AG04450 (cell line): Measurements from ENCODE around the gene PDS5A. TPM values are rescaled to one million over a fixed set of nuclear protein-coding genes. Genes with fewer than 3 reads are reported as not detected.
A peak's percentile ranks its signal among the peaks of the same experiment; 100 is the strongest.
"Not testable (repeated sequence)": the region's sequence is repeated elsewhere in the genome, so short reads cannot be mapped to it uniquely, and the experiment has no call there.

ENCODE experiments used
- CTCF ChIA-PET: fragments of 300-600, 350-600 bp; formaldehyde crosslinking; extraction: SDS; loops from one replicate; lab custom pipeline; 2022; ENCODE audit warnings: antibody characterized with exemption, inconsistent platforms; lab: Charles Lee
- POLR2A ChIA-PET: fragments of 350-600 bp; formaldehyde crosslinking; extraction: SDS; loops from one replicate; lab custom pipeline; 2021; ENCODE audit warnings: antibody characterized with exemption, inconsistent platforms; lab: Yijun Ruan, JAX
- DNase-seq: peaks from one replicate; pipeline ENCODE4 v3.0.0-alpha.2; 2011; ENCODE audit warnings: low read depth, low spot score
- H3K27ac ChIP-seq: one replicate; pipeline ENCODE4 v1.5.1; 2012; ENCODE audit warnings: low read depth, low read length, control low read depth
- H3K27me3 ChIP-seq: one replicate; pipeline ENCODE4 v1.6.0; 2012; ENCODE audit warnings: low read length; ENCODE audit not compliant: control insufficient read depth, insufficient read depth
- H3K4me3 ChIP-seq: 2 replicates; pipeline ENCODE4 v1.5.1; 2011; ENCODE audit warnings: mild to moderate bottlenecking, low read depth, low read length, control low read depth
- H3K9me3 ChIP-seq: 2 replicates; pipeline ENCODE4 v1.5.1; 2012; ENCODE audit warnings: low read length; ENCODE audit not compliant: control insufficient read depth, insufficient read depth
- polyA plus RNA-seq: library from polyadenylated mRNA; depleted of rRNA; stranded (reverse); fragments of >200 nt; gene quantifications from 2 replicates; pipeline ENCODE4 v1.2.3, GENCODE V29; 2011
- TF ChIP-seq, protein P1 (sequence below): IDR thresholded peaks from 2 replicates; pipeline ENCODE4 v1.5.1; 2011; ENCODE audit warnings: low read depth, low read length, control low read depth, inconsistent platforms

Gene PDS5A
- polyA plus RNA-seq, 1 experiment, result 49.5 TPM

GRCh38 chr4:40003986-40004385, 26.3 kb upstream of the PDS5A start:
- Histone ChIP-seq H3K27me3 (no peaks in the 10 kb centered on the region), H3K27ac (no peak overlapping the region), H3K9me3 (no peaks in the 10 kb centered on the region), H3K4me3 (no peak overlapping the region)
- peak; percentile 16 for DNase-seq
- POLR2A ChIA-PET, result interaction anchor here (0.7 kb wide), 1 partner anchor 74 kb away, joined by 3 read pairs; no protein-coding TSS in a partner anchor
- TF ChIP-seq, protein P1, sequence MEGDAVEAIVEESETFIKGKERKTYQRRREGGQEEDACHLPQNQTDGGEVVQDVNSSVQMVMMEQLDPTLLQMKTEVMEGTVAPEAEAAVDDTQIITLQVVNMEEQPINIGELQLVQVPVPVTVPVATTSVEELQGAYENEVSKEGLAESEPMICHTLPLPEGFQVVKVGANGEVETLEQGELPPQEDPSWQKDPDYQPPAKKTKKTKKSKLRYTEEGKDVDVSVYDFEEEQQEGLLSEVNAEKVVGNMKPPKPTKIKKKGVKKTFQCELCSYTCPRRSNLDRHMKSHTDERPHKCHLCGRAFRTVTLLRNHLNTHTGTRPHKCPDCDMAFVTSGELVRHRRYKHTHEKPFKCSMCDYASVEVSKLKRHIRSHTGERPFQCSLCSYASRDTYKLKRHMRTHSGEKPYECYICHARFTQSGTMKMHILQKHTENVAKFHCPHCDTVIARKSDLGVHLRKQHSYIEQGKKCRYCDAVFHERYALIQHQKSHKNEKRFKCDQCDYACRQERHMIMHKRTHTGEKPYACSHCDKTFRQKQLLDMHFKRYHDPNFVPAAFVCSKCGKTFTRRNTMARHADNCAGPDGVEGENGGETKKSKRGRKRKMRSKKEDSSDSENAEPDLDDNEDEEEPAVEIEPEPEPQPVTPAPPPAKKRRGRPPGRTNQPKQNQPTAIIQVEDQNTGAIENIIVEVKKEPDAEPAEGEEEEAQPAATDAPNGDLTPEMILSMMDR, result no peak
- CTCF ChIA-PET, result interaction anchor here (0.6 to 1.1 kb wide), 2 partner anchors 26 to 75 kb away, joined by 3 to 9 read pairs; partner anchors contain the start of gene PDS5A

- H3K27ac ChIP-seq, result no peak overlapping the region
- H3K9me3 ChIP-seq, result no peaks in the 10 kb centered on the region
- CTCF ChIA-PET, result no interaction called here
- POLR2A ChIA-PET, result interaction anchor here (0.7 kb wide), 1 partner anchor 27 kb away, joined by 8 read pairs; no protein-coding TSS in a partner anchor
- no peak for DNase-seq
- H3K4me3 ChIP-seq, result no peak overlapping the region
- TF ChIP-seq, protein P1, result no peak
- no peaks in the 10 kb centered on the region for H3K27me3 ChIP-seq
These were observed 23.0 kb upstream of the PDS5A start for GRCh38 chr4:40000711-40001110.

GRCh38 chr4:39998659-39999345, 21.1 kb upstream of the PDS5A start:
- TF ChIP-seq, protein P1, result no peak
- DNase-seq, result no peak
- CTCF ChIA-PET, result interaction anchor here (0.5 kb wide), 1 partner anchor 318 kb away, joined by 3 read pairs; no protein-coding TSS in a partner anchor
- H3K4me3 ChIP-seq, result no peak overlapping the region
- no peak overlapping the region for H3K27ac ChIP-seq
- no peaks in the 10 kb centered on the region for H3K9me3 ChIP-seq
- POLR2A ChIA-PET, result no interaction called here
- H3K27me3 ChIP-seq, result no peaks in the 10 kb centered on the region

DNA sequence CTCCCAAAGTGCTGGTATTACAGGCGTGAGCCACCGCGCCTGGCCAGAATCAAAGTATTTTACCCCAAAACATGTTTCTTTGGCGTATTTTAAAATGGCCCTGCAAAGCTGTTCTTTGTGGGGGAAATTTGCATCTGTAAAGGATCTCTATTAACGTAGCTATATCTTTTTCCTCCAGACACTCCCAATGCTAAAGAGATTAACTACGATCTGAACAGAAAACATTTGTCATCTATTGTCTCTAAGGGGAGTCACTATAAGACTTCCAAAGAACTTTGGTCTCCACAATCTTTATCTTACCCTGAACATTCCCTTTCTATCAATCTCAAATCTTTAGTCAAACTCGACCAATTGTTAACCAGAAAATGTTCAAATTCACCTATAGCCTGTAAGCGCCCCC, 19.1 kb upstream of the PDS5A start:
- ChIA-PET POLR2A (no interaction called here), CTCF (interaction anchor here (0.5 to 1.5 kb wide), 2 partner anchors 18 to 1837 kb away, joined by 4 to 6 read pairs; no protein-coding TSS in a partner anchor)
- Histone ChIP-seq H3K27me3 (no peaks in the 10 kb centered on the region), H3K27ac (no peak overlapping the region), H3K4me3 (no peak overlapping the region), H3K9me3 (no peaks in the 10 kb centered on the region)
- DNase-seq, result no peak
- TF ChIP-seq, protein P1, result no peak

GRCh38 chr4:39994406-39994805, 16.7 kb upstream of the PDS5A start:
- ChIA-PET CTCF (interaction anchor here (0.6 to 1.6 kb wide), 2 partner anchors 16 to 402 kb away, joined by 6 to 7 read pairs; no protein-coding TSS in a partner anchor), POLR2A (interaction anchor here (1.2 kb wide), 1 partner anchor 61 kb away, joined by 3 read pairs; no protein-coding TSS in a partner anchor)
- no peaks in the 10 kb centered on the region for H3K27me3 ChIP-seq
- TF ChIP-seq, protein P1, result no peak
- H3K4me3 ChIP-seq, result no peak overlapping the region
- H3K27ac ChIP-seq, result no peak overlapping the region
- DNase-seq, result no peak
- no peaks in the 10 kb centered on the region for H3K9me3 ChIP-seq

DNA sequence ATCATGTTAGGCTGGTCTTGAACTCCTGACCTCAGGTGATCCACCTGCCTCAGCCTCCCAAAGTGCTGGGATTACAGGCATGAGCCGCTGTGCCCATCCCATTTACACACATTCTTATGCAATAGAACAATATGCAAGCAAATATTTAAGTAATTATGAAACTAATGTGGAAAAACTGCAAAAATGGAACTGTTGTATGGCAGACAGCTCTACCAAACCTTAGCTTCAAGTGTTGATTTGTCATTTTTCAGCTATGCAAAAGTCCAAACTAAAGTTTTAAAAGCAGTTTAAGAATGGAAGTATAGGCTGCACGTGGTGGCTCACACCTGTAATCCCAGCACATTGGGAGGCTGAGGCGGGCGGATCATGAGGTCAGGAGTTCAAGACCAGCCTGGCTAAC, 11.7 kb upstream of the PDS5A start:
- not testable (repeated sequence) for H3K27ac ChIP-seq, H3K9me3 ChIP-seq, H3K4me3 ChIP-seq, DNase-seq, H3K27me3 ChIP-seq
- POLR2A ChIA-PET, result interaction anchor here (0.7 kb wide), 1 partner anchor 36 kb away, joined by 5 read pairs; no protein-coding TSS in a partner anchor
- CTCF ChIA-PET, result interaction anchor here (1.4 kb wide), 1 partner anchor 11 kb away, joined by 5 read pairs; no protein-coding TSS in a partner anchor
